ENCODE measurements around the gene FGF14.
"Not testable (repeated sequence)": the region's sequence is repeated elsewhere in the genome, so short reads cannot be mapped to it uniquely, and the experiment has no call there.

FGF14 gene

GRCh38 chr13:102195566-102196462 lies 206.0 kb downstream of the FGF14 start:
- no peak for DNase-seq (ENCODE audit: low read depth in 2 of 2)

- DNase-seq (ENCODE audit: low read depth in 2 of 2) = no peak
Measured at GRCh38 chr13:102192858-102193257, 209.0 kb downstream of the FGF14 start.

GRCh38 chr13:102191951-102192502 lies 209.8 kb downstream of the FGF14 start:
- no peak for DNase-seq (ENCODE audit: low read depth in 2 of 2)

- DNase-seq (ENCODE audit: low read depth in 2 of 2) = no peak
Measured at GRCh38 chr13:102190930-102191329, 210.9 kb downstream of the FGF14 start.

GRCh38 chr13:102187313-102187712 lies 214.5 kb downstream of the FGF14 start:
- DNase-seq (ENCODE audit: low read depth in 2 of 2) = no peak

- DNase-seq (ENCODE audit: low read depth in 2 of 2) = no peak
Measured at GRCh38 chr13:102185375-102185984, 216.4 kb downstream of the FGF14 start.

DNA sequence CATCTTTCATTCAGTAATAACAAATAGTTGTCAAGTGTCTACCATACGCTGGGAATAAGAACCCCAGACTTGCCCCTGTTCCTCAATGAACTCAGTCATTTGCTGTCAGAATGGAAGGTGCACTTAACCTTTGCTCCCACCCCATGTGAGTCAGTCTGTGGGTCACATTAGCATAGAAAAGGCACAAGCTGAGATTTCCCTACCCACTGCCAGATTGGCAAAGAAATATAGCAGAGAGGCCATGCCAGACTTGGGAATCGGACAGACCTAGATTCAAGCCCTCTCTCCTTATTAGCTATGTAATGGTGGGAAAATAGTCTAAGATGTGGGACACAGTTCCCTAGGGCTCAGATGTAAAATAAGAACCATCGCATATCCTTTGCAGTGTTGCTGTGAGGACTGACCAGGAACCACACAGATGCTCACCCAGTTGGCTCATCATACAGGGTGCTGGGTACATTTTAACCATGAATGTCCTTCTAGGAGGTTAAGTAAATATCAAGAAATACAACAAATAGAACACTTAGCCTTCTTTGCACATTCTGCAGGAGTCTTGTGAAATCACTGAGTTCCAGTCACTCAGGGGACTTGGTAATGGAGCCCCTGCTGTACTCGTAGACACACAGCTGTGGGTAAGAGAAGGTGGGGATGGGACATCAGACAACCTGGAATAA lies 218.2 kb downstream of the FGF14 start:
- DNase-seq (ENCODE audit: low read depth in 2 of 2) = no peak

- DNase-seq (ENCODE audit: low read depth in 2 of 2) = no peak
Measured at GRCh38 chr13:102182170-102182569, 219.7 kb downstream of the FGF14 start.

- DNase-seq (ENCODE audit: low read depth in 2 of 2) = no peak
Measured at GRCh38 chr13:102177431-102177830, 224.4 kb downstream of the FGF14 start.

GRCh38 chr13:102176846-102177245 lies 225.0 kb downstream of the FGF14 start:
- no peak for DNase-seq (ENCODE audit: low read depth in 2 of 2)

DNA sequence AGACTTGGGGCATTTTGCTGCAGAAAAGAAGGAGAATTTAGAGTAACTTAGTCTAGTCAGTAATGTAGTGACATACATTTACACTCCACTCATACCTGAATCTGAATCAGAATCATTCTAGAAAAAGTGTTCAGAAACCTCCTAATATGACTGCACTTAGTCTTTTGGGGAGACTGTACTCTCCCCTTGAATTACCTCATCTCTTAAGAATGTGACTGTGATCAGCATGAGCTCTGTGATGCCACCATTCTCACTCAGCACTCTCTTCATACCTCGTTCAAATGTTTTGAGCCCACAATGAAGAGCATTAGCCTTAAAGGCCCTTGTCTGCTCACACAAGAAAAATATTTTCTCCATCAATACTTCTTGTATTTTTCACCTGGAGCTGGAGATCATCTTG lies 229.4 kb downstream of the FGF14 start:
- no peak for DNase-seq (ENCODE audit: low read depth in 2 of 2)

DNA sequence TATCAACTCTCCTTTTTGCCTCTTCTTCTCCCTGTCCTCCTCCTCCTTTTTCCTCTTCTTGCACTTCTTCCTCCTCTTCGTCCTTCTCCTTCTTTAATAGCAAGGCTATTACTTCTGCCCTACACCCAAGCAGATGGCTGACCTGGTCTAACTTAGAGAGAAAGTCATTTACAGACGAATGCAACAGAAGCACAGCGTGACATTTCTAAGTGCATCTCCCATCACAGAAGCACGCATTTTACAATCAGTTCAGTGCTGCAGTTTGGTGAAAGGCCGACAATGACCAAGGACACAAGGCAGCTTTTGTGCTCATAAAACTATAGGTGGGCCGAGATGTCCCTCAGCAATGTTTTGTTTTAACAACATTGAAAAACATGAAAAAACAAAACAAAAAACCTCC lies 231.5 kb downstream of the FGF14 start:
- no peak for DNase-seq (ENCODE audit: low read depth in 2 of 2)

DNA sequence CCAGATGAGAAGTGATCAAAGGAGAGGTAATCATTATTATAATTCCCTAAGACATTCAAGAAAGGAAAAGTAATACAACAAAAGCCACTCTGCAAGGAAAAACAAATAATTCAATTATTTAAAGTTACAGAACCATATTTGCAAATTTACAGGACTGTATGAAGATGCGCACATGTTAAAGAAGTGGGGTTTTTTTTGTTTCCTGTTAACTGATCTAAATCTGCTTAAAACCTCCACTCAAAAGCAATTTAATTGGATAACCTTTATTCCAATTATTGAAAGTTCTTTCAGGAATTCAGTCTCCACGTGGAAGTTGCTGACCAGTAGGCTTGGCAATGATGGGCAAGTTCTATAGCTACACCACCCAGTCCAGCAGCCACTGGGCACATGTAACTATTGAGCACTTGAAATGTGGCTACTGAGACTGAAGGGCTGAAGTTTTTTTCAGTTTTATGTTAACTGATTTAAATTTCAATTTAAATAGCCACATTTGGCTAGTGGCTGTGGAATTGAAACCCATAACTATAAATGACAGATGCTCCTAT lies 232.3 kb downstream of the FGF14 start:
- no peak for DNase-seq (ENCODE audit: low read depth in 2 of 2)

DNA sequence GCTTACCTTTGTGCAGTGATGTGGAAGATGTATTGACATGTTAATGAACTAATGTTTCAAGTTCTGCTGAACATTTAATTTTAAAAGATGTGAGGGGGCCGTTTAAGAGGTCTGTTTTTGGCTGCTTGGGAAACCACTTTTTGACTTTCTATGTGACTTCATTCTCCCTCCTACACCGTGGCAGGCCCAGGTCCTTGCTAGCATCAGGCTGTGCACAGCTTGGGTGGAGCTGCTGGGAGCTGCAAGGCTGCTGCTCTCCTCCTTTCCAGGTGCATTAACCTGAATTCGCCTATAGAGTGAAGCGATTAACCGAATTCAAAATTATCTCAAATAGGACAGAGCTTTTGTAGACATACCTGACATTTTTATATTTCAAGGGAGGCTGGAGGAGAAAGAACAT lies 249.1 kb downstream of the FGF14 start:
- DNase-seq (ENCODE audit: low read depth in 2 of 2) = no peak

GRCh38 chr13:102147353-102147752 lies 254.5 kb downstream of the FGF14 start:
- DNase-seq (ENCODE audit: low read depth in 2 of 2) = no peak

DNA sequence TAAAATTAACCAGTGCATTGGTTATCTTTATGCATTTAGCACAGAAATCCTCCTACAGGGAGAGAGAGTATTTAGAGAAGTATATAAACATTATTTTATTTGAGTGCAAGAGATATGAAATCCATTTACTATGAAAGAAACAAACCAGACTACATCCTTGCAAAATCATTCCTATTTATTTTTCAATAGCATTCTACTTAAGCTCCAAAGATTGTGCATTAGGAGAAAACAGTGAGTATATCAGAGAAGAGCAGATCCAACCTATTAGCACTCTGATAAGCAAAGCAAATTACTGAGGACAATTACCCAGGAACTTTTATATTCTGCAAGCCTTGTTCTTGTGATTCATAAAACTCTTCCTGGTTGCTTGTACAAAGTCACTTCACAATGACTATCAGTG lies 256.1 kb downstream of the FGF14 start:
- DNase-seq (ENCODE audit: low read depth in 2 of 2) = no peak

GRCh38 chr13:102142473-102142826 lies 259.4 kb downstream of the FGF14 start:
- DNase-seq (ENCODE audit: low read depth in 2 of 2) = no peak

GRCh38 chr13:102141625-102142472 lies 260.0 kb downstream of the FGF14 start:
- DNase-seq (ENCODE audit: low read depth in 2 of 2) = no peak

- no peak for DNase-seq (ENCODE audit: low read depth in 2 of 2)
Measured at GRCh38 chr13:102139626-102140025, 262.2 kb downstream of the FGF14 start.

- no peak for DNase-seq (ENCODE audit: low read depth in 2 of 2)
Measured at GRCh38 chr13:102138635-102139190, 263.1 kb downstream of the FGF14 start.

GRCh38 chr13:102137904-102138303 lies 263.9 kb downstream of the FGF14 start:
- not testable (repeated sequence) for DNase-seq (ENCODE audit: low read depth in 2 of 2)

Measured in stimulated activated CD8-positive, alpha-beta memory T cell treated with anti-CD3 and anti-CD28 coated beads, Interleukin-2, amount 100 ng/mL, for 1 hour (primary cell).